HCT116 (cell line): ENCODE results near the gene BCAR1. TPM values are rescaled to one million over a fixed set of nuclear protein-coding genes. Genes with fewer than 3 reads are reported as not detected.

Experiments
- ATAC-seq: fragments of 200-7000 bp; cut with Tn5 transposase; 2 replicates; pipeline ENCODE4 v1.9.1; 2020; ENCODE audit warnings: mild to moderate bottlenecking, moderate library complexity
- BruUV-seq: library from RNA; stranded (reverse); fragments of 400-500 nt; replicated peaks from 2 replicates; lab custom pipeline; 2021; lab: Mats Ljungman, UMichigan
- CTCF ChIA-PET: fragments of 300-600 bp; sonication (Branson Sonifier 250); formaldehyde crosslinking; loops from one replicate; lab custom pipeline; 2021; ENCODE audit warnings: antibody characterized with exemption; lab: Charles Lee
- POLR2A ChIA-PET: fragments of 300-600, 350-600 bp; sonication (Branson Sonifier 250); formaldehyde crosslinking; loops from one replicate; lab custom pipeline; 2021; ENCODE audit warnings: antibody characterized with exemption; lab: Charles Lee
- RAD21 ChIA-PET, 2 experiments: fragments of 300-600 bp; sonication (Branson Sonifier 250); formaldehyde crosslinking; loops; one replicate each; lab custom pipeline; 2023; ENCODE audit warnings: low total read pairs in 2 of 2; ENCODE audit not compliant: uncharacterized antibody in 2 of 2, unreplicated experiment in 2 of 2, low non-redundant PET in 1 of 2; lab: Charles Lee
- DNase-seq: peaks from one replicate; pipeline ENCODE4 v3.0.0-alpha.2; 2010; ENCODE audit warnings: low read depth, low spot score
- H2AFZ ChIP-seq: fragments of 200-600 bp; shearing (Covaris generic), sonication (generic); 2 replicates; pipeline ENCODE4 v1.6.1; 2017; ENCODE audit warnings: low read depth, mixed run types, mixed read lengths, antibody characterized with exemption, low read length; ENCODE audit not compliant: poor library complexity, severe bottlenecking
- H3K27ac ChIP-seq: 2 replicates; pipeline ENCODE4 v1.5.1; 2012; ENCODE audit warnings: low read depth, low read length
- H3K27me3 ChIP-seq: fragments of 200-600 bp; sonication (generic); 2 replicates; pipeline ENCODE4 v1.6.1; 2016; ENCODE audit warnings: mixed run types, low read length, mixed read lengths; ENCODE audit not compliant: insufficient read depth
- H3K36me3 ChIP-seq, 2 experiments: fragments of 200-500 bp in 1 of 2; fragments of 200-600 bp in 1 of 2; sonication (Bioruptor generic) in 1 of 2; sonication (generic) in 1 of 2; 2 replicates each; pipeline versions ENCODE4 v1.5.1 to v1.6.1; 2014 to 2016; ENCODE audit warnings: low read length in 2 of 2, inconsistent platforms in 1 of 2, mixed read lengths in 1 of 2, mixed run types in 1 of 2; ENCODE audit not compliant: insufficient read depth in 2 of 2, control insufficient read depth in 1 of 2
- H3K4me1 ChIP-seq, 2 experiments: fragments of 200-600 bp in 1 of 2; sonication (generic) in 1 of 2; 2 replicates each; pipeline versions ENCODE4 v1.5.1 to v1.6.1; 2012 to 2017; ENCODE audit warnings: low read length in 2 of 2, inconsistent platforms in 1 of 2, mild to moderate bottlenecking in 1 of 2, mixed read lengths in 1 of 2, mixed run types in 1 of 2, moderate library complexity in 1 of 2; ENCODE audit not compliant: insufficient read depth in 2 of 2, control insufficient read depth in 1 of 2
- H3K4me2 ChIP-seq: fragments of 200-600 bp; sonication (generic); 2 replicates; pipeline ENCODE4 v1.6.1; 2017; ENCODE audit warnings: mixed run types, low read length, mixed read lengths
- H3K4me3 ChIP-seq, 2 experiments: fragments of 200-600 bp in 1 of 2; sonication (generic) in 1 of 2; replicated peaks in 1 of 2; 2 replicates each; pipeline ENCODE4 v1.5.1; 2011 to 2016; ENCODE audit warnings: low read length in 2 of 2, control low read depth in 1 of 2, low read depth in 1 of 2, mild to moderate bottlenecking in 1 of 2, mixed read lengths in 1 of 2, mixed run types in 1 of 2
- H3K79me2 ChIP-seq: fragments of 200-600 bp; sonication (generic); 2 replicates; pipeline ENCODE4 v1.6.1; 2017; ENCODE audit warnings: mild to moderate bottlenecking, mixed run types, low read length, moderate library complexity, mixed read lengths; ENCODE audit not compliant: insufficient read depth
- H3K9ac ChIP-seq: fragments of 200-600 bp; sonication (generic); 2 replicates; pipeline ENCODE4 v1.6.1; 2016; ENCODE audit warnings: low read length, mixed read lengths
- H3K9me2 ChIP-seq: fragments of 200-600 bp; sonication (generic), shearing (Covaris generic); 2 replicates; pipeline ENCODE4 v1.6.1; 2017; ENCODE audit warnings: mixed run types, mild to moderate bottlenecking, moderate library complexity; ENCODE audit not compliant: insufficient read depth
- H3K9me3 ChIP-seq, 2 experiments: fragments of 200-500 bp in 1 of 2; fragments of 200-600 bp in 1 of 2; sonication (Bioruptor generic) in 1 of 2; sonication (generic) in 1 of 2; 2 replicates each; pipeline ENCODE4 v1.6.1; 2014 to 2017; ENCODE audit warnings: low read length in 2 of 2, mixed read lengths in 2 of 2, inconsistent platforms in 1 of 2, low read depth in 1 of 2, mild to moderate bottlenecking in 1 of 2, mixed run types in 1 of 2, moderate library complexity in 1 of 2; ENCODE audit not compliant: control insufficient read depth in 1 of 2, insufficient read depth in 1 of 2
- H4K20me1 ChIP-seq: fragments of 200-600 bp; sonication (generic), shearing (Covaris generic); 2 replicates; pipeline ENCODE4 v1.6.1; 2017; ENCODE audit warnings: mixed run types, mild to moderate bottlenecking, moderate library complexity; ENCODE audit not compliant: insufficient read depth
- CBX3 ChIP-seq: IDR thresholded peaks from 2 replicates; pipeline ENCODE4 v1.6.1; 2012; ENCODE audit warnings: low read depth
- CEBPB ChIP-seq: IDR thresholded peaks from 2 replicates; pipeline ENCODE4 v1.6.1; 2012; ENCODE audit warnings: low read depth
- EGR1 ChIP-seq: IDR thresholded peaks from 2 replicates; pipeline ENCODE4 v1.6.1; 2012; ENCODE audit warnings: low read depth
- EZH2phosphoT487 ChIP-seq: fragments of 200-600 bp; IDR thresholded peaks from 2 replicates; pipeline ENCODE4 v1.6.1; 2018; ENCODE audit warnings: antibody characterized with exemption, borderline replicate concordance
- FOSL1 ChIP-seq: IDR thresholded peaks from 2 replicates; pipeline ENCODE4 v1.6.1; 2012; ENCODE audit warnings: low read depth
- REST ChIP-seq: IDR thresholded peaks from 2 replicates; pipeline ENCODE4 v1.6.1; 2012; ENCODE audit warnings: low read depth
- SIN3A ChIP-seq: IDR thresholded peaks from 2 replicates; pipeline ENCODE4 v1.6.1; 2012; ENCODE audit warnings: low read depth
- TCF7L2 ChIP-seq: IDR thresholded peaks from 2 replicates; pipeline ENCODE4 v1.7.0; 2011; ENCODE audit warnings: borderline replicate concordance, inconsistent platforms; ENCODE audit not compliant: insufficient read depth, insufficient read length; ENCODE audit errors: extremely low read depth
- ZFX ChIP-seq: fragments of 450-650 bp; IDR thresholded peaks from 2 replicates; pipeline ENCODE4 v1.6.1; 2017
- intact Hi-C: fragments of 100-400 bp; cut with micrococcal nuclease; formaldehyde crosslinking; loops from 2 replicates; pipeline ENCODE4 v1.10.0; 2022
- total RNA-seq: library from RNA; stranded (reverse); gene quantifications from one replicate; pipeline ENCODE4 v1.2.1, GENCODE V29; 2021; ENCODE audit not compliant: unreplicated experiment
- TF ChIP-seq, protein P1 (sequence below): IDR thresholded peaks from 2 replicates; pipeline ENCODE4 v1.6.1; 2012
- TF ChIP-seq, protein P2 (sequence below): IDR thresholded peaks from 2 replicates; pipeline ENCODE4 v1.6.1; 2011; ENCODE audit warnings: mild to moderate bottlenecking, low read length, moderate library complexity; ENCODE audit not compliant: insufficient replicate concordance; ENCODE audit errors: extremely low read depth

Gene BCAR1
- total RNA-seq, 1 experiment from 2014 or later: 49.6 TPM

DNA sequence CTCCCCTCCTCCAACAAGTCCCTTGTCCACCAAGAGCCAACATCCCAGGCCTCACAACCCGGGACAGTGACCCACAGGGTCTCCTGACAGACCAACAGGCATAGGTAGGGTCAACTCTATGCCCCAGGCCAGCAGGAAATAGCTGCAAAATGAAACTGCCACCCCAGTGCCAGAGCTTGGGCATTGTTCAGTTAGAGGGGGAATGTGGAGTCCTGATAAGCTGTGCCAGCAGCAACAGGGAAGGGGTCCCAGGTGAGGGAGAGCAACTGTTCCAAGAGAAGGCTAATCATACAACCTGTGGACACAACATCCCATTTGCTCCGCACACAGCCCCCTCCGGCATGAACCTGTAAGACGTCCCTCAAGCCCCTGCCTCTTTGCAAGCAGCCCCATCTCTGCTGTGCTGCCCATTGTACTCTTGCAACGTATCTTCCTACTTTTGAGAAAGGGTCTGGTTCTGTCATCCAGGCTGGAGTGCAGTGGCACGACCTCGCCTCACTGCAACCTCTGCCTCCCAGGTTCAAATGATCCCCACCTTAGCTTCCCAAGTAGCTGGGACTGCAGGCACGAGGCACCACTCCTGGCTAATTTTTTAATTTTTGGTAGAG is 61.7 kb downstream of the BCAR1 start:
- ChIA-PET CTCF (no interaction called here), RAD21 (no interaction called here), POLR2A (no interaction called here)
- H3K4me2 ChIP-seq: no peak overlapping the region
- H3K9ac ChIP-seq: no peak overlapping the region
- no peaks in the 10 kb centered on the region for H3K36me3 ChIP-seq
- no peak overlapping the region for H3K4me3 ChIP-seq
- H3K27me3 ChIP-seq: no peaks in the 10 kb centered on the region
- H4K20me1 ChIP-seq: no peaks in the 10 kb centered on the region
- H3K9me3 ChIP-seq: no peaks in the 10 kb centered on the region
- DNase-seq (no peak), ATAC-seq (no peak)
- no peak for TF ChIP-seq REST
- no peak for TF ChIP-seq SIN3A
- TF ChIP-seq EZH2phosphoT487: no peak
- TF ChIP-seq TCF7L2: no peak
- no peak for TF ChIP-seq CBX3
- TF ChIP-seq CEBPB: no peak
- no peak for TF ChIP-seq FOSL1
- no peak for TF ChIP-seq EGR1
- TF ChIP-seq, protein P1, sequence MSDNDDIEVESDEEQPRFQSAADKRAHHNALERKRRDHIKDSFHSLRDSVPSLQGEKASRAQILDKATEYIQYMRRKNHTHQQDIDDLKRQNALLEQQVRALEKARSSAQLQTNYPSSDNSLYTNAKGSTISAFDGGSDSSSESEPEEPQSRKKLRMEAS: no peak
- TF ChIP-seq, protein P2, sequence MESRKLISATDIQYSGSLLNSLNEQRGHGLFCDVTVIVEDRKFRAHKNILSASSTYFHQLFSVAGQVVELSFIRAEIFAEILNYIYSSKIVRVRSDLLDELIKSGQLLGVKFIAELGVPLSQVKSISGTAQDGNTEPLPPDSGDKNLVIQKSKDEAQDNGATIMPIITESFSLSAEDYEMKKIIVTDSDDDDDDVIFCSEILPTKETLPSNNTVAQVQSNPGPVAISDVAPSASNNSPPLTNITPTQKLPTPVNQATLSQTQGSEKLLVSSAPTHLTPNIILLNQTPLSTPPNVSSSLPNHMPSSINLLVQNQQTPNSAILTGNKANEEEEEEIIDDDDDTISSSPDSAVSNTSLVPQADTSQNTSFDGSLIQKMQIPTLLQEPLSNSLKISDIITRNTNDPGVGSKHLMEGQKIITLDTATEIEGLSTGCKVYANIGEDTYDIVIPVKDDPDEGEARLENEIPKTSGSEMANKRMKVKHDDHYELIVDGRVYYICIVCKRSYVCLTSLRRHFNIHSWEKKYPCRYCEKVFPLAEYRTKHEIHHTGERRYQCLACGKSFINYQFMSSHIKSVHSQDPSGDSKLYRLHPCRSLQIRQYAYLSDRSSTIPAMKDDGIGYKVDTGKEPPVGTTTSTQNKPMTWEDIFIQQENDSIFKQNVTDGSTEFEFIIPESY: no peak
- no peak for TF ChIP-seq ZFX
- no peak overlapping the region for H2AFZ ChIP-seq
- BruUV-seq: no TSS peak
- intact Hi-C loops: no loop called here
- H3K4me1 ChIP-seq: no peaks in the 10 kb centered on the region
- no peaks in the 10 kb centered on the region for H3K9me2 ChIP-seq
- H3K79me2 ChIP-seq: no peaks in the 10 kb centered on the region
- no peak overlapping the region for H3K27ac ChIP-seq
